Raji (cell line): ENCODE measurements around the gene LSM4.

Source experiments
- POLR2A ChIP-seq: IDR thresholded peaks from 2 replicates; pipeline ENCODE4 v1.6.1; 2011; ENCODE audit warnings: low read depth, low read length, control low read depth; ENCODE audit not compliant: insufficient read depth

The LSM4 gene

DNA sequence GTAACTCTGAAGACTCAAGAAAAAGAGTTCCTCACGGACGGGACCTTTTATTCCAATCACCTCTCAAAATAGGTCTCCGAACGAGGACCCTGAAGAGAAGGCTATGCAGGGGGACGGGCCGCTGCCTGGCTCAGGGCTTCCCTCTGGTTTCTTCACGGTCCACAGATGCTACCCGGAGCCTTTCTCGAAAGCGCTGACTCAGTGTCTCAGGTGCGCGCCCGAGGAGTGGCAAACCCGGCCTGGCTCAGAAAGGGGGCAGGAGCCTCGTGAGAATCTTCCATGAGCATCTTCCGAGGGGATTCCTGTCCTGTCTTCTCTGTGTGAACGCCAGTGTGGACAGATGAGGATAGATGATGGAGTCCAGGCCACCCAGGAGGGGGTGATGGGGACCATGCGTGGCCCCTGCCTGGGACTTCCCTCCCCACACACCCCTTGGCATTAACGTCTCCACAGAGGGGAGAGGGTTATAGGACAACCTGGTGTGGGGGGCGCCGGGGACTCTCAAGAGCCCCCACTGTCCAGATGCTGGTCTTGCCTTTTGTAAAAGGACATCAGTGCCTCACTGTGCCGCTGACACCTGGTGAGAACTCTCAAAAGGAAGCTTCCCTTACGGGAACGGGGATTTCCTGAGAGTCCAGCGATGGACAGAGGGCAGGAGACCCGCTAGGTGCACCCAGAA, 16.5 kb downstream of the LSM4 start:
- no peak for TF ChIP-seq POLR2A

DNA sequence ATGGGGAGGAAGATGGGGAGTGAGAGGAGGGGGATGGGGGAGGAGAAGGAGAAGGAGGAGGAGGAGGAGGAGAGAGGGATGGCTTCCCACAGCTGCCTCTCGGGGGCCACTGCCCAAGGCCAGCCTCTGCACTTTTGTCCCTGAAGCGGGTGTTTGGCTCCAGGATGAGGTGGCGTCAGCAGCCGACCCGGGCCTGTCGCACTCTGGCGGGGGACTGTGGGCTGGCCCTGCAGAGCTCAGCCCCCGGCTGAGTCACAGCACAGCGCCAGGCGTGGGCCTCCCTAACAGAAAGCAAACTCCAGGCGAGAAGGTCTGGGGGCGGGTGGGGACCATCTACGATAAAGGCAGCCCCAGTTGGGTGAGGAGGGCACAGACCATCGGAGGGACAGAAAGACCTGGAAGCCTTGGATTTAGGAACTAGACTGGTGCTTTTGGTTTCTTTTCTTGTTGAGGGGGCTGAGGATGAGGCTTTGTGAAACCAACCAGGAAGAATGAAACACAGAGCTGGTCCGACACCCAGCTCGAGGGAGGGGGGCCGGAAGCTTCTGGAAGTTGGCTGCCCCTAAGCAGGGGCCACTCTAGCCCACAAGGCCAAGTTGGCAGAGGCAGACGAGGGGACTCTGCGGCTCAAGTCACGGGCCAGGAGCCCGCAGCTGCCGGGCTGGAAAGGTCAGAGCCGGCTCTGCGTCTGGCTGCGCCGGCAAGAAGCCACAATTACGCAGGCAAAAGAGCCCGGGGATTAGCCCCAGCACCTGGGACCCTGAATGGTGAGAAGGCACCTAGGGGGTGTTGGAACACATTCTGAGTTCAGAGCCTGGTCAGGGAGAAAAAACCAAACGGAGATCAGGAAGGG, 18.2 kb downstream of the LSM4 start:
- TF ChIP-seq POLR2A, result 0 out of 2 replicates have a peak, but pooled peaks have one; percentile 22

DNA sequence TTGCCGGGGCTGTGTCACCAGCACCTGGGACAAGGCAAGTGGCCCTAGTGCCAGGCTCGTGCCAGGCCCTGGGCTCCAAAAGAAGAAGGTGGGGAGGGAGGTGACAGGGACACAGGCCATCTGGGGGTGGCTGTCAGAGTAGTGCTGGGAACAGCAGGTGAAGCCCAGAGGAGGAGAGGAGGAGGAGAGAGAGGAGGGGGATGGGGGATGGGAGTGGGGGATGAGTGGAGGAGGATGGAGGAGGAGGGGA, 18.7 kb downstream of the LSM4 start:
- TF ChIP-seq POLR2A, result no peak

DNA sequence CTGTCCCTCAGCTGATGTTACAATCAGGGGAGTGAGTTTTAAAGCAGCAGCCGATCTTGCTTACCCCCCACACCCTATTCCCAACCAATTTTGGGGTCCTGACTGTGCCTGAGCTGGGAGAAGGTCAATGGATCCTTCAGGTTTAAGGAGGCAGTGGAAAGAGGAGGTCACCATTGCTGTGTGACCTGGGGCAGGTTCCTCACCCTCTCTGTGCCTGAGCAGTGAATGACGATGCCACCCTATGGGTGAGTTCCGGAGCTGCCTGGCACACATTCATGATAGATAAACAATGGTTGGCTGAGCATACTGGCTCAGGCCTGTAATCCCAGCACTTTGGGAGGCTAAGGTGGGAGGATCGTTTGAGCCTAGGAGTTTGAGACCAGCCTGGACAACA, 21.2 kb downstream of the LSM4 start:
- TF ChIP-seq POLR2A, result no peak

DNA sequence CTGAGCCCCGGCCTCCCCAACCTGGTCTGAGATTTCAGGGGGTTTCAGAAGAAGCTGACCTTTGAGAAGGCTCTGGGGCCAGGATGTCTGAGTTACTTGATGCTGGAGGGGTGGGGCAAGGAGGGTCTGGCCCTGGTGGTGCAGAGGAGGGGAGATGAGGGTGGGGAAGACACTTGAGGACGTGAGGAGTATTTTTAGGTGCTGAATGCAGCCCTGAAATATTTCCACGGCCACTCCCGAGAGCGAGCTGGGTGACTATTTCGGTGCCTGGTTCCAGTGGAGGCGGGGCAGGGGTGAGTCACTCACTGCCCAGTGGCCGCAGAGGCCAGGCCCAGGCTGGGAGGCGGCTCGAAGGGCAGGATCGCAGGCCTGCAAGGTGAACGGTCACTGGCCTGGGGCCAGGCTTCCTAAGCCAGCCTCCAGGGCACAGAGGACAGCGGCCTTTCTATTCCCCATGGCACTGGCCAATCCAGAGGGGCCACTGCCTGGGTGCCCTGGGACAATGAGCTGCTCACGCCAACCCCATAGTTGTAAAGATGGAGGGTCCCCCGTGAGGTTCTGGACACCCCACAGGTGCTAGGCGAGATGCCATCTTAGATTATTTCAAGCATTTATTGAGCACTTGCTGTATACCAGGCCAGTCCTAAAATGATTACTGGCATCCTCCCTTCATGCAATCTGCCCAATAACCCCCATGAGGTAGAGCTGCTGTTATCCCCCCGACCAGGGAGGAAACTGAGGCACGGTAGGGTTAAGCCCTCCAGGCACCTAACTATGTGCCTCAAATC, 21.8 kb downstream of the LSM4 start:
- no peak for TF ChIP-seq POLR2A

DNA sequence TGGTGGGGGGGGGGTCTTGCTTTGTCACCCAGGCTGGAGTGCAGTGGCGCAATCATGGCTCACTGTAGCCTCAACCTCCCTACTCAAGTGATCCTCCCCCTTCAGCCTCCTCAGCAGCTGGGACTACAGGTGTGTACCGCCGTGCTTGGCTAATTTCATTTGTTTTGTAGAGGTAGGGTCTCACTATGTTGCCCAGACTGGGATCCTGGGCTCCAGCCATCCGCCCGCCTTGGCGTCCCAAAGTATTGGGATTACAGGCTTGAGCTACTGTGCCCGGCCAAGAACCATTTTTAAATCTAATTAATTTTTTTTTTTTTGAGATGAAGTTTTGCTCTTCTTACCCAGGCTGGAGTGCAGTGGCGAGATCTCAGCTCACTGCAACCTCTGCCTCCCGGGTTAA, 23.2 kb downstream of the LSM4 start:
- TF ChIP-seq POLR2A, result no peak

DNA sequence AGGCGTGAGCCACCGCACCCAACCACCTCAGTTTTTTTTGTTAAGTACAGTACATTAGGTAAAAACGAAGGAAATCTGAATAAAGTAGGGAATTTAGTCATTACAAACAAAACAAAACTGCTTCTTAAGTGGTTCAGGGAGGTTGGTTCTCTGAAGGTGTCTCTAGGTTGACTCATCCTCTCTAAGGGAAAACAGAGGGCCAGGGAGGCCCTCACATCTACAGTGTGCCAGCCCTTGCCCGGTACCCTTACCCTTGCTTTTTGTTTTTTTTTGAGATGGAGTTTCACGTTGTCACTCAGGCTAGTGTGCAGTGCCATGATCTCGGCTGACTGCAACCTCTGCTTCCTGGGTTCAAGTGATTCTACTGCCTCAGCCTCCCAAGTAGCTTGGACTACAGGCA, 24.3 kb downstream of the LSM4 start:
- TF ChIP-seq POLR2A, result no peak

DNA sequence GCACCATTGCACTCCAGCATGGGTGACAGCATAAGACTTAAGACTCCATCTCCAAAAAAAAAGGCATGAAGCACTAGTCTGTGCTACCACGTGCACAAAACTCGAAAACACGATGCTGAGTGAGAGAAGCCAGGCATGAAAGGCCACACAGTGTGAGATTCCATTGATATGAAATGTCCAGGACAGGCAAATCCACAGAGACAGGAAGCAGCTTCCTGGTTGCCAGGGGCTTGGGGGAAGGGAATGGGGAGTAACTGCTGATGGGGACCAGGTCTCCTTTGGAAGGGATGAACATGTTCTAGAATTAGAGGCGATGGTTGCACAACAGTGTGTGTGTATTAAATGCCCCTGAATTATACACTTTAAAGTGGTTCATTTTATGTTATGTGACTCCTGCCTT, 25.6 kb downstream of the LSM4 start:
- TF ChIP-seq POLR2A, result no peak

DNA sequence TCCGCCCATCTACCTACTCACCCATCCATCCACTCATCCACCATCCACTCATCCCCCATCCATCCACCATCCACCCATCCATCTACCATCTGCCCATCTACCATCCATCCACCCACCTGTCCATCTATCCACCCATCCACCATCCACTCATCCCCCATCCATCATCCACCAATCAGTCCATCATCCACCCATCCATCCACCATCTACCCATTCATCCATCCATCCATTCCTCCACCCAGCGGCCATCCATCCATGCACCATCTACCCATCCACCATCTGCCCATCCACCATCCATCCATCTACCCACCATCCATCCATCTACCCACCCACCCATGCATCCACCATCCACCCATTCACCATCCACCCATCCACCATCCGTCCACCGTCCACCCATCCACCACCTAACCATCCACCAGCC, 27.8 kb downstream of the LSM4 start:
- no peak for TF ChIP-seq POLR2A

DNA sequence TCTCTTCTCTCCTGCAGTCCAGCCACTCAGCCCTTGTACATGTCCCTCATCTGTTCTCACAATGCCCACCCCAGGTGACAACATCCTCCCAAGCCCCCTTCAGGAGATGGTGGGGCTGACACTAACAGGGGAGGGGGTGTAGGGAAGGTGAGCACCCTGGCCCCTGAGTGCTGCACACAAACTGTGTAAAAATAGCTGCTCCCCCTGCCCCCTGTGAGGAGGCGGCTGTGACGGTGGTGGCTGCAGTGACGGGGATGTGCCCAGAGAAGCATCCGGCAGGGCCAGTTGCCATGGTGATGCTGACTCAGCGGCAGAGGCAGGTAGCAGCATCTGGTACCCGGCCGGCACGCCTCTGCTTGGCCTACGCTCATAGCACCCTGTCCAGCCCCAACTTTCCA, 28.4 kb downstream of the LSM4 start:
- no peak for TF ChIP-seq POLR2A

DNA sequence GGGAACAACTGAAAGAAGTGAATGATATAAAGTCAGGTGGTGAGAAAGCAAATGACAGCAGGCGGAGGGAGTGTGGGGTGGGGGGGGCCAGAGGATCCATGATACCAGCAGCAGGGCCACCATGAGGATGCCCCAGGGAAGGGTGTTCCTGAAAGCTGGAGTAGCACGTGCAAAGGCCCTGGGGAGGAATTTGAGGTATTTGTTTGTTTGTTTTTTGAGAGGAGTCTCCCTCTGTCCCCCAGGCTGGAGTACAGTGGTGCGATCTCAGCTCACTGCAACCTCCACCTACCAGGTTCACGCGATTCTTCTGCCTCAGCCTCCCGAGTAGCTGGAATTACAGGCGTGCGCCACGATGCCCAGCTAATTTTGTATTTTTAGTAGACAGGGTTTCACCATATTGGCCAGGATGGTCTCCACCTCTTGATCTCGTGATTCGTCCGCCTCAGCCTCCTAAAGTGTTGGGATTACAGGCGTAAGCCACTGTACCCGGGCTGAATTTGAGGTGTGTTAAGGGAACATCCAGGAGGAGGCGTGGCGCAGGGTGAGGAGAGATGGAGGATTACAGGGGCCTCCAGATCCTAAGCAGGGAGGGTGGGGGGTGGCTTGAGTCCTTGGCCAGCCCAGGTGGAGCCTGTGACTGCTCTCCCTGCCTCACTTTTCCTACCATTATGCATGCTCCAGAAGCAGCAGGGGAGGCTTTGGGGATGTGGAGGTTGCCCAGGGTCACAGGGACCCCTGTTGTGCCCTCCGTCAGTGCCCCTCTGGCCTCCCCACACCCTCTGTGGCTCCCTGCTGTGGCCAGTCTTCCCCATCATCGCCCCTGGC, 29.0 kb downstream of the LSM4 start:
- no peak for TF ChIP-seq POLR2A

DNA sequence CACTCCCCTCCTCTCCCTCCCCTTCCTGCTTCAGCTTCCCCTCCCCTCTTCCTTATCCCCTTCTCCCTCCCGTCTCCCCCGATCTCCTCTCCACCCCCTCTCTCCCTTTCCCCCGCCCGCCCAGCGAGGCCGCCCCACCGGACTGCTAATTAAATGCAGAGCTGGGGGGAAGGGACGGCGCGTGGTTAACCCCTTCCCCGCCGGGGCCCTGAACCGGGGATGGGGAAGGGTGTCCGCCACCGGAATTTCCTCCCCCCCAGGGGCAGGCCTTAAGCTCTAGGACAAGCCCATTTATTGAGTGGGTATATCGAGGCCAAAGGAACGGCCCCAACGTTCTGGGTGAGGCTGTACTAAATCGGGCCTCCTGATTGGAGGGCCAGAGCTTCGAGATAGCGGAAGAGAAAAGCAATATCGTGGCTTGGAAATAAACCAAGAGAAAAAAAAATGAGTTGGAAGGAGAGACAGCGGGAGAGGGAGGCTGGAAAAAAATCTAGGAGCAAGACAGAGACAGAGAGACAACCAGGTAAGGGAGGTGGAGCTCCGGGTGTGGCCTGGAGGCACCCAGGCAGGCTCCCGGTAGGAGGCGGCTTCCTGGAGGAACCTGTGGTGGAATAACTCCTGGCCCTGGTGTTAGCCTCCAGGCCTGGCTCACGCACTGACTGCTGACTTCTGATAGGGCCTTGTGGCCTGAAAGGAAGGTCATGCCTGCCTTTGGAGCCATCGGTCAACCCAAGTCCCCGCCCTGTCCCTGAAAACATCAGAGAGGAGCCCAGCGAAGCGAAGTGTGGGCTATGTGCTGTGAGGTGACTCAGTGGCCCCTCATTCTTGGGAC, 29.9 kb downstream of the LSM4 start:
- TF ChIP-seq POLR2A, result no peak

DNA sequence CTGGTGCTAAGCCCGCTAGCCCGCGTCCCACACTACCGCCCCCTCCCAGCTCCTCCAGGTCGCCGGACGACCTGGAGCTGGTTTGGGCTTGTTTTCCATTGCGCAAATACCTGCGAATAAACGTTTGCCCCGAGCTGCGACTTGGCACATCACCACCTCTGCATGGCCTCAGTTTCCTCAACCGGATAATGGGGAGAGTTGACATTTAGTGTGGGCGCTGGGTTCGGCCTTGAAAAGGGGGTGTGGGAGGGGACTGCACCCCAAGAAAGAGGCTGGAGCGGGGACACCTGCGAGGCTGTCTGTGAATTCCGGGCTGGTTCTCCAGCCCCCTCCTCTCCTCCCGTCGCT, 30.4 kb downstream of the LSM4 start:
- TF ChIP-seq POLR2A, result no peak
